ENCODE data around the gene ARHGEF39.

The ARHGEF39 gene

GRCh38 chr9:35674025-35674361 lies 9.0 kb upstream of the ARHGEF39 start:
- no peak for ATAC-seq
- TF ChIP-seq ISL1 (CRISPR knock-in tag; IDR thresholded peaks at IDR 0.05) = no peak
- no peak for TF ChIP-seq ZNF70 (CRISPR knock-in tag; IDR thresholded peaks at IDR 0.05)
- no peak for TF ChIP-seq OSR1 (CRISPR knock-in tag; IDR thresholded peaks at IDR 0.05)
- TF ChIP-seq TOX (CRISPR knock-in tag; IDR thresholded peaks at IDR 0.05; ENCODE audit: borderline replicate concordance) = no peak
- no peak for TF ChIP-seq CREB5 (CRISPR knock-in tag; IDR thresholded peaks at IDR 0.05; ENCODE audit: low read depth)
- TF ChIP-seq PPARA (CRISPR knock-in tag; IDR thresholded peaks at IDR 0.05; ENCODE audit: borderline replicate concordance) = no peak
- TF ChIP-seq ZFP3 (CRISPR knock-in tag; IDR thresholded peaks at IDR 0.05) = no peak
- TF ChIP-seq TSHZ2 (CRISPR knock-in tag; IDR thresholded peaks at IDR 0.05) = no peak
- TF ChIP-seq ZC3H10 (CRISPR knock-in tag; IDR thresholded peaks at IDR 0.05) = no peak
- TF ChIP-seq SNAI2 (CRISPR knock-in tag; IDR thresholded peaks at IDR 0.05) = no peak
- no peak for TF ChIP-seq ZNF565 (CRISPR knock-in tag; conservative IDR thresholded peaks at IDR 0.05; ENCODE audit: low read depth)
- TF ChIP-seq ZFP30 (CRISPR knock-in tag; IDR thresholded peaks at IDR 0.05) = no peak
- TF ChIP-seq ZNF8 (CRISPR knock-in tag; IDR thresholded peaks at IDR 0.05) = no peak

- peak; percentile 51 for ATAC-seq
- TF ChIP-seq ZFP30 (CRISPR knock-in tag; IDR thresholded peaks at IDR 0.05) (no peak), ESRRG (CRISPR knock-in tag; IDR thresholded peaks at IDR 0.05) (no peak), PATZ1 (CRISPR knock-in tag; IDR thresholded peaks at IDR 0.05; ENCODE audit: borderline replicate concordance) (no peak), ZNF565 (CRISPR knock-in tag; conservative IDR thresholded peaks at IDR 0.05; ENCODE audit: low read depth) (no peak), TCF4 (CRISPR knock-in tag; IDR thresholded peaks at IDR 0.05; ENCODE audit: borderline replicate concordance) (no peak), POU6F1 (CRISPR knock-in tag; IDR thresholded peaks at IDR 0.05; ENCODE audit: borderline replicate concordance, low read depth) (no peak), RARB (CRISPR knock-in tag; IDR thresholded peaks at IDR 0.05) (no peak), OSR1 (CRISPR knock-in tag; IDR thresholded peaks at IDR 0.05) (no peak), ZC3H10 (CRISPR knock-in tag; IDR thresholded peaks at IDR 0.05) (no peak), ZNF70 (CRISPR knock-in tag; IDR thresholded peaks at IDR 0.05) (no peak), TOX (CRISPR knock-in tag; IDR thresholded peaks at IDR 0.05; ENCODE audit: borderline replicate concordance) (no peak)
These were observed 8.4 kb upstream of the ARHGEF39 start, which contains the start of gene CA9 for GRCh38 chr9:35673132-35674024. Gene CA9 (plus strand): TSS chr9:35673928. CDS start chr9:35673960, 32 bp downstream.

GRCh38 chr9:35669331-35670145 lies 4.5 kb upstream of the ARHGEF39 start:
- peak; percentile 41 for ATAC-seq
- no peak for TF ChIP-seq ISL1 (CRISPR knock-in tag; IDR thresholded peaks at IDR 0.05)
- no peak for TF ChIP-seq ARNTL (CRISPR knock-in tag; IDR thresholded peaks at IDR 0.05; ENCODE audit: borderline replicate concordance, low read depth)
- no peak for TF ChIP-seq BACH2 (CRISPR knock-in tag; IDR thresholded peaks at IDR 0.05; ENCODE audit: borderline replicate concordance)
- TF ChIP-seq TSHZ2 (CRISPR knock-in tag; IDR thresholded peaks at IDR 0.05) = no peak
- TF ChIP-seq GLIS3 (CRISPR knock-in tag; IDR thresholded peaks at IDR 0.05) = no peak
- TF ChIP-seq CREB5 (CRISPR knock-in tag; IDR thresholded peaks at IDR 0.05; ENCODE audit: low read depth) = no peak
- TF ChIP-seq PPARA (CRISPR knock-in tag; IDR thresholded peaks at IDR 0.05; ENCODE audit: borderline replicate concordance) = no peak
- no peak for TF ChIP-seq ZNF8 (CRISPR knock-in tag; IDR thresholded peaks at IDR 0.05)
- no peak for TF ChIP-seq RARB (CRISPR knock-in tag; IDR thresholded peaks at IDR 0.05)
